ENCODE data around the gene PDE8A.
"Not testable (repeated sequence)": the region's sequence is repeated elsewhere in the genome, so short reads cannot be mapped to it uniquely, and the experiment has no call there.

PDE8A gene

GRCh38 chr15:84987351-84987750 lies 5.7 kb downstream of the PDE8A start:
- not testable (repeated sequence) for H2AFZ ChIP-seq (ENCODE audit: low read depth, low read length); H3K9me3 ChIP-seq (ENCODE audit: low read length)

GRCh38 chr15:84987949-84988624 lies 6.4 kb downstream of the PDE8A start:
- Histone ChIP-seq H3K36me3 (ENCODE audit: insufficient read depth, low read length) (no peaks in the 10 kb centered on the region), H3K4me1 (ENCODE audit: insufficient read depth, low read length) (no peaks in the 10 kb centered on the region), H3K27me3 (ENCODE audit: insufficient read depth, low read length) (no peaks in the 10 kb centered on the region), H3K4me3 (ENCODE audit: low read length) (no peak overlapping the region), H2AFZ (ENCODE audit: low read depth, low read length) (no peak overlapping the region), H3K9me3 (ENCODE audit: low read length) (no peaks in the 10 kb centered on the region)

More at GRCh38 chr15:84987351-84987750, 5.7 kb downstream of the PDE8A start:
- not testable (repeated sequence) for H3K27me3 ChIP-seq (ENCODE audit: insufficient read depth, low read length); H3K4me1 ChIP-seq (ENCODE audit: insufficient read depth, low read length); H3K36me3 ChIP-seq (ENCODE audit: insufficient read depth, low read length); H3K4me3 ChIP-seq (ENCODE audit: low read length)

DNA sequence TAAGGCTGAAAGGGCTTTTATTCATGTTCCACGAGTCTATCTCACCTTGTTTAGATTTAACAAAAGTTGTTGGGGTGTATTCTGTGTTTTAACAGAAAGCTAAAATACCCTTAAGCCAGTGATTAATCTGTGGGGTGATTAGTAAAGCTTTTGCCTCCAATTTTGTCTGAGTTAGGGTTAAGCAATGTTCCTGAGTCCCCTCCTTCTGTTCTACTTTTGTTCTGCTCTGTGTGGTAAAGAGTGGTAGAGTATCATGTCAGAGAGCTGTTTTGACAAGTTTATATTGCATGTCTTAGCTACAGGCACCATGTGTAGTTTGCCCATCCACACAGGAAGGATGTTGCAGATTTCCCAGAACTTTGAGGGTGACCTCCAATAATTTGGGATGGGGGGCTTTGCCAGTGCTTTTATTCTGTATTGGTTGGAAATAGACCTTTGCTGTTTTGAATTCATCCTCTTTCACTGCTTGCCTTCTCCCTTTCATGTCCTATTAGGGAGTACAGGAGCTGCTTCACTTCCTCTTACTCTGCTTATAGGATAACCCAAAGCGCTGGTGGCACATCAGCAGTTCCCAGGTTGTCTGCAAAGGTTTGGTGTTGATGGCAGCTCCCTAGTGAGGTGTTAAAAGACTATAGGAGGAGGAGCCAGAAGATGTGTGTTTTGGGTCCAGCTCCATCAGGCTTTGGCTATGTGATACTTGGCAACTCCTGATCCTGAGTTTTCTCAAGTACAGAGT lies 7.4 kb downstream of the PDE8A start:
- no peaks in the 10 kb centered on the region for H3K4me1 ChIP-seq (ENCODE audit: insufficient read depth, low read length)
- no peak overlapping the region for H3K4me3 ChIP-seq (ENCODE audit: low read length)
- H3K9me3 ChIP-seq (ENCODE audit: low read length) = no peaks in the 10 kb centered on the region
- no peaks in the 10 kb centered on the region for H3K27me3 ChIP-seq (ENCODE audit: insufficient read depth, low read length)
- no peaks in the 10 kb centered on the region for H3K36me3 ChIP-seq (ENCODE audit: insufficient read depth, low read length)
- H2AFZ ChIP-seq (ENCODE audit: low read depth, low read length) = no peak overlapping the region

DNA sequence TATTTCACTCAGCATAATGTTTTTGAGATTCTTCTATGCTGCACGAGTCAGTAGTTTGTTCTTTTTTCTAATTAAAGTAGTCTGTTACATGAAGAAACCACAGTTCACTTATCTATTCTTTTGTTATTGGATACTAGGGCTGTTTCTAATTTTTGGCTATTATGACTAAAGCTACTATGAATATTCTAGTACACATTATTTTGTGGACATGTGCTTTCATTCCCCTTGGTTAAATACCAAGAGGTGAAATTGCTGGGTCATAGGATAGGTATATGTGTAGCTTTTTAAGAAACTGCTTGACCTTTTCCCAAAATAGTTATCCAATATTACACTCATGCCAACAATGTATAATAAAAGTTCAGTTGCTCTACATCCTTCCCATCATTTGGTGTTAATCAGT lies 8.9 kb downstream of the PDE8A start:
- no peaks in the 10 kb centered on the region for H3K36me3 ChIP-seq (ENCODE audit: insufficient read depth, low read length)
- H2AFZ ChIP-seq (ENCODE audit: low read depth, low read length) = no peak overlapping the region
- H3K4me1 ChIP-seq (ENCODE audit: insufficient read depth, low read length) = no peaks in the 10 kb centered on the region
- H3K4me3 ChIP-seq (ENCODE audit: low read length) = no peak overlapping the region
- H3K27me3 ChIP-seq (ENCODE audit: insufficient read depth, low read length) = no peaks in the 10 kb centered on the region
- H3K9me3 ChIP-seq (ENCODE audit: low read length) = no peaks in the 10 kb centered on the region

DNA sequence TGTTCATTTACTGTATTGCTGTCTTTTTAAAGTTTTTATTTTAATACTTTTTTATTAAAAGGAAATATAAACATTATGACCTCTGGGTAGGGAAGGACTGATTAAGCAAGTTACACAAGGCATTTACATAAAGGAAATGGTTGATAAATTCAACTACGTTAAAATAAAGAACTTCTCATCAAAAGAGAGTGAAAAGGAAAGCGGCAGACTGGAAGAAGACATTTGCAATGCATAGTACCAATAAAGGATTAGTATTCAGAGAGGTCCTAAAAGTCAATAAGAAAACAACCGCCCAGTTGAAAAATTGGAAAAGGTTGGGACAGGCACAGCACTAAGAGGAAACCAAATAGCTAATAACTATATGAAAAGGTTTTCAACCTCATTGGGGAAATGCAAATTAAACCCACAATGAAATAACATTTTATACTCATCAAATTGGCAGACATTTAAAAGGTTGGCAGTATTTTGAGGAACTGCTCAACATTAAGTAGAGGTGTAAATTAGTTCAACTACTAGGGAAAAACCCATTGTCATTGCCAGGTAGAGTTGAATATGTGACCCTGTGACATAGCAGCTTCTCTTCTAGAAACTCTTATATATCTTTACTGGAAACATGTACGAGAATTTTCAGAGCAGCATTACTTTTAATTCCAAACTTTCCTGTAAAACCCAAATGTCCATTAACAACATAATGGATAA lies 9.5 kb downstream of the PDE8A start:
- no peaks in the 10 kb centered on the region for H3K4me1 ChIP-seq (ENCODE audit: insufficient read depth, low read length)
- H3K27me3 ChIP-seq (ENCODE audit: insufficient read depth, low read length) = no peaks in the 10 kb centered on the region
- H3K36me3 ChIP-seq (ENCODE audit: insufficient read depth, low read length) = no peaks in the 10 kb centered on the region
- H3K4me3 ChIP-seq (ENCODE audit: low read length) = no peak overlapping the region
- H2AFZ ChIP-seq (ENCODE audit: low read depth, low read length) = no peak overlapping the region
- H3K9me3 ChIP-seq (ENCODE audit: low read length) = no peaks in the 10 kb centered on the region

- Histone ChIP-seq H3K4me3 (ENCODE audit: low read length) (no peak overlapping the region), H2AFZ (ENCODE audit: low read depth, low read length) (no peak overlapping the region), H3K36me3 (ENCODE audit: insufficient read depth, low read length) (no peaks in the 10 kb centered on the region), H3K9me3 (ENCODE audit: low read length) (no peaks in the 10 kb centered on the region), H3K27me3 (ENCODE audit: insufficient read depth, low read length) (no peaks in the 10 kb centered on the region), H3K4me1 (ENCODE audit: insufficient read depth, low read length) (no peaks in the 10 kb centered on the region)
Measured at GRCh38 chr15:84992157-84992944, 10.7 kb downstream of the PDE8A start.

GRCh38 chr15:84996055-84996454 lies 14.4 kb downstream of the PDE8A start:
- no peaks in the 10 kb centered on the region for H3K9me3 ChIP-seq (ENCODE audit: low read length)
- no peak overlapping the region for H2AFZ ChIP-seq (ENCODE audit: low read depth, low read length)
- H3K27me3 ChIP-seq (ENCODE audit: insufficient read depth, low read length) = no peaks in the 10 kb centered on the region
- H3K4me1 ChIP-seq (ENCODE audit: insufficient read depth, low read length) = no peaks in the 10 kb centered on the region
- no peak overlapping the region for H3K4me3 ChIP-seq (ENCODE audit: low read length)
- H3K36me3 ChIP-seq (ENCODE audit: insufficient read depth, low read length) = no peaks in the 10 kb centered on the region

- H3K27me3 ChIP-seq (ENCODE audit: insufficient read depth, low read length) = not testable (repeated sequence)
Measured at GRCh38 chr15:84996714-84997113, 15.1 kb downstream of the PDE8A start.

GRCh38 chr15:84997214-84997613 lies 15.6 kb downstream of the PDE8A start:
- H3K4me1 ChIP-seq (ENCODE audit: insufficient read depth, low read length); H2AFZ ChIP-seq (ENCODE audit: low read depth, low read length); H3K9me3 ChIP-seq (ENCODE audit: low read length); H3K4me3 ChIP-seq (ENCODE audit: low read length); H3K36me3 ChIP-seq (ENCODE audit: insufficient read depth, low read length); H3K27me3 ChIP-seq (ENCODE audit: insufficient read depth, low read length): not testable (repeated sequence)

More at GRCh38 chr15:84996714-84997113, 15.1 kb downstream of the PDE8A start:
- not testable (repeated sequence) for H3K9me3 ChIP-seq (ENCODE audit: low read length); H3K4me3 ChIP-seq (ENCODE audit: low read length); H3K36me3 ChIP-seq (ENCODE audit: insufficient read depth, low read length); H3K4me1 ChIP-seq (ENCODE audit: insufficient read depth, low read length); H2AFZ ChIP-seq (ENCODE audit: low read depth, low read length)

- H2AFZ ChIP-seq (ENCODE audit: low read depth, low read length) = no peak overlapping the region
- H3K36me3 ChIP-seq (ENCODE audit: insufficient read depth, low read length) = no peaks in the 10 kb centered on the region
- peaks cover 2% of the 10 kb centered on the region for H3K9me3 ChIP-seq (ENCODE audit: low read length)
- no peaks in the 10 kb centered on the region for H3K27me3 ChIP-seq (ENCODE audit: insufficient read depth, low read length)
- no peak overlapping the region for H3K4me3 ChIP-seq (ENCODE audit: low read length)
- no peaks in the 10 kb centered on the region for H3K4me1 ChIP-seq (ENCODE audit: insufficient read depth, low read length)
Measured at GRCh38 chr15:85000189-85000864, 18.7 kb downstream of the PDE8A start.

- Histone ChIP-seq H3K27me3 (ENCODE audit: insufficient read depth, low read length) (no peaks in the 10 kb centered on the region), H3K9me3 (ENCODE audit: low read length) (peaks cover 2% of the 10 kb centered on the region), H3K36me3 (ENCODE audit: insufficient read depth, low read length) (no peaks in the 10 kb centered on the region)
Measured at GRCh38 chr15:85000937-85001336, 19.3 kb downstream of the PDE8A start.

DNA sequence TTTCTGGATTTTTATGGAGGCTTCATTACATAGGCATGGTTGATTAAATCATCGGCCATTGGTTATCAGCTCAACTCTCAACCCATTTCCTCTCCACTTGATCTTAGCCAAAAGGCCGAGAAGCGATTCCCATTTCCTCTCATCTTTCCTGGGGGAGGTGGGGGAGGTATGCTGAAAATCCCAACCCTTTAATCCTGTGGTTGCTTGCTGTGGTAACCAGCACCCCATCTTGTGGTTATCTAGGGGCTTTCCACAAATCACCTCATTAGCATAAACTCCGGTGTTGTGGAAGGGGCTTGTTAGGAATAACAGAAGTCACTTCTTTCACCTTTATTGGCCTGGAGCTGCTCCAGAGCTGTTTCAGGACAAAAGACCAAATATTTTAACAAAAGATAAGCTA lies 20.9 kb downstream of the PDE8A start:
- Histone ChIP-seq H3K9me3 (ENCODE audit: low read length) (peaks cover 2% of the 10 kb centered on the region), H2AFZ (ENCODE audit: low read depth, low read length) (no peak overlapping the region), H3K4me1 (ENCODE audit: insufficient read depth, low read length) (no peaks in the 10 kb centered on the region), H3K36me3 (ENCODE audit: insufficient read depth, low read length) (no peaks in the 10 kb centered on the region), H3K27me3 (ENCODE audit: insufficient read depth, low read length) (no peaks in the 10 kb centered on the region), H3K4me3 (ENCODE audit: low read length) (no peak overlapping the region)

More at GRCh38 chr15:85000937-85001336, 19.3 kb downstream of the PDE8A start:
- H3K4me3 ChIP-seq (ENCODE audit: low read length) = no peak overlapping the region
- H2AFZ ChIP-seq (ENCODE audit: low read depth, low read length) = no peak overlapping the region
- no peaks in the 10 kb centered on the region for H3K4me1 ChIP-seq (ENCODE audit: insufficient read depth, low read length)
